Liver (tissue), 9 donors: ENCODE data around the gene LRRC8B. TPM values are rescaled to one million over a fixed set of nuclear protein-coding genes. Genes with fewer than 3 reads are reported as not detected.

Experiments
- DNase-seq: peaks from one replicate; pipeline ENCODE4 v3.0.0-alpha.2; 2017; ENCODE audit warnings: low spot score
- H3K27ac ChIP-seq, 2 donors: one replicate each; pipeline ENCODE4 v1.7.0; 2013; ENCODE audit warnings: inconsistent platforms in 2 of 2, low read length in 2 of 2, control low read depth in 1 of 2, low read depth in 1 of 2, mild to moderate bottlenecking in 1 of 2
- H3K27me3 ChIP-seq, 4 donors: one replicate each; pipeline versions ENCODE4 v1.6.1 to v1.7.0; 2013; ENCODE audit warnings: low read length in 3 of 4, inconsistent platforms in 1 of 4, mild to moderate bottlenecking in 1 of 4, moderate library complexity in 1 of 4; ENCODE audit not compliant: control insufficient read depth in 4 of 4, insufficient read depth in 4 of 4
- H3K36me3 ChIP-seq, 4 donors: one replicate each; pipeline versions ENCODE4 v1.6.1 to v1.7.0; 2013; ENCODE audit warnings: low read length in 3 of 4, mild to moderate bottlenecking in 3 of 4, low read depth in 1 of 4, moderate library complexity in 1 of 4; ENCODE audit not compliant: control insufficient read depth in 4 of 4, insufficient read depth in 3 of 4
- H3K4me1 ChIP-seq, 4 donors: one replicate each; pipeline versions ENCODE4 v1.6.1 to v1.7.0; 2013; ENCODE audit warnings: low read length in 3 of 4, mild to moderate bottlenecking in 3 of 4, moderate library complexity in 1 of 4; ENCODE audit not compliant: control insufficient read depth in 4 of 4, insufficient read depth in 4 of 4
- H3K4me3 ChIP-seq, 3 donors: one replicate each; pipeline versions ENCODE4 v1.6.1 to v1.7.0; 2013; ENCODE audit warnings: low read length in 3 of 3, control low read depth in 1 of 3, low read depth in 1 of 3, mild to moderate bottlenecking in 1 of 3
- H3K9ac ChIP-seq, 2 donors: one replicate each; pipeline ENCODE4 v1.7.0; 2013; ENCODE audit warnings: low read length in 2 of 2, mild to moderate bottlenecking in 2 of 2, moderate library complexity in 2 of 2, control low read depth in 1 of 2, low read depth in 1 of 2
- H3K9me3 ChIP-seq, 4 donors: one replicate each; pipeline versions ENCODE4 v1.6.1 to v1.7.0; 2013; ENCODE audit warnings: low read length in 3 of 4; ENCODE audit not compliant: control insufficient read depth in 4 of 4
- ATF3 ChIP-seq: IDR thresholded peaks from 2 replicates; pipeline ENCODE4 v1.6.1; 2016; ENCODE audit warnings: antibody characterized with exemption
- CTCF ChIP-seq: fragments of 150-350 bp; IDR thresholded peaks from 2 replicates; pipeline ENCODE4 v1.5.1; 2017; ENCODE audit warnings: improper control_type of control experiment, low read depth, low read length; ENCODE audit not compliant: missing input control
- EGR1 ChIP-seq, 2 donors: IDR thresholded peaks; 2 replicates each; pipeline ENCODE4 v1.6.1; 2016 to 2018; ENCODE audit warnings: antibody characterized with exemption in 2 of 2, low read depth in 2 of 2
- FOXA1 ChIP-seq: IDR thresholded peaks from 2 replicates; pipeline ENCODE4 v1.6.1; 2016; ENCODE audit warnings: antibody characterized with exemption
- FOXA2 ChIP-seq: IDR thresholded peaks from 2 replicates; pipeline ENCODE4 v1.6.1; 2016; ENCODE audit warnings: antibody characterized with exemption
- GABPA ChIP-seq, 2 donors: IDR thresholded peaks in 1 of 2; conservative IDR thresholded peaks in 1 of 2; 2 replicates each; pipeline ENCODE4 v1.6.1; 2016; ENCODE audit warnings: antibody characterized with exemption in 2 of 2, mild to moderate bottlenecking in 1 of 2, moderate library complexity in 1 of 2
- JUND ChIP-seq, 2 donors: IDR thresholded peaks; 2 replicates each; pipeline ENCODE4 v1.6.1; 2016; ENCODE audit warnings: antibody characterized with exemption in 2 of 2
- MAX ChIP-seq: IDR thresholded peaks from 2 replicates; pipeline ENCODE4 v1.6.1; 2016; ENCODE audit warnings: antibody characterized with exemption
- NR2F2 ChIP-seq: IDR thresholded peaks from 2 replicates; pipeline ENCODE4 v1.6.1; 2016; ENCODE audit warnings: antibody characterized with exemption
- RXRA ChIP-seq, 2 donors: IDR thresholded peaks; 2 replicates each; pipeline ENCODE4 v1.6.1; 2017 to 2018; ENCODE audit warnings: antibody characterized with exemption in 2 of 2, mild to moderate bottlenecking in 1 of 2
- TAF1 ChIP-seq: conservative IDR thresholded peaks from 2 replicates; pipeline ENCODE4 v1.6.1; 2016; ENCODE audit warnings: antibody characterized with exemption, mild to moderate bottlenecking
- YY1 ChIP-seq: IDR thresholded peaks from 2 replicates; pipeline ENCODE4 v1.6.1; 2016; ENCODE audit warnings: antibody characterized with exemption, mild to moderate bottlenecking
- ZBTB33 ChIP-seq: IDR thresholded peaks from 2 replicates; pipeline ENCODE4 v1.6.1; 2016; ENCODE audit warnings: antibody characterized with exemption
- WGBS: extraction: QIAGEN DNeasy Blood & Tissue Kit; methylation state at CpG from one replicate; pipeline ENCODE4 v1.1.7; 2013; 5-methylcytosine and 5-hydroxymethylcytosine counted together
- polyA plus RNA-seq, 2 donors: library from polyadenylated mRNA; stranded (reverse) in 1 of 2; unstranded in 1 of 2; fragments of 200-250 nt in 1 of 2; fragments of >200 nt in 1 of 2; fragmentation: Nextera tagmentation in 1 of 2; extraction: Ambion mirVana in 1 of 2; gene quantifications; one replicate each; pipeline versions ENCODE4 v1.2.1 to v1.2.3, GENCODE V29; 2013 to 2015
- total RNA-seq, 2 donors: library from RNA; depleted of rRNA; stranded (reverse); fragments of >200 nt; gene quantifications; one replicate each; pipeline ENCODE4 v1.2.3, GENCODE V29; 2014
- donor health status: healthy.
- donor health status: healthy.
- donor health status: healthy.
- donor health status: healthy.
- donor health status: healthy.

Gene LRRC8B
- total and polyA plus RNA-seq, 4 donors: 1.2 to 4.3 (median 2.5) TPM

GRCh38 chr1:89630048-89630447 is 105.4 kb downstream of the LRRC8B start:
- Histone ChIP-seq H3K9me3 (no peaks in the 10 kb centered on the region), H3K36me3 (no peaks in the 10 kb centered on the region), H3K4me3 (no peak overlapping the region), H3K9ac (no peak overlapping the region), H3K4me1 (peaks cover 0 to 21% (median 10%) of the 10 kb centered on the region in 4 donors), H3K27me3 (peaks cover 0 to 7% (median 0%) of the 10 kb centered on the region in 4 donors), H3K27ac (no peak overlapping the region)
- no peak for DNase-seq
- WGBS: 96% methylated on average over 3 of the region's 3 CpGs
- TF ChIP-seq EGR1 (IDR thresholded peaks at IDR 0.05; ENCODE audit: low read depth in 2 of 2) (no peak), TAF1 (no peak), CTCF (no peak), NR2F2 (no peak), YY1 (no peak), MAX (no peak), FOXA1 (no peak), GABPA (IDR thresholded peaks at IDR 0.05 in 1 of 2, conservative IDR thresholded peaks at IDR 0.05 in 1 of 2) (no peak), ATF3 (no peak)

- peaks cover 0 to 7% (median 0%) of the 10 kb centered on the region in 4 donors for H3K27me3 ChIP-seq
- WGBS: 46% methylated on average over 19 of the region's 19 CpGs
- H3K36me3 ChIP-seq: no peaks in the 10 kb centered on the region
- no peak overlapping the region for H3K9ac ChIP-seq
- H3K4me3 ChIP-seq: peak overlapping the region in 1 of 3 donors; percentile 78
- no peaks in the 10 kb centered on the region for H3K9me3 ChIP-seq
- H3K27ac ChIP-seq: peak overlapping the region; percentile 25 to 74
- H3K4me1 ChIP-seq: peaks cover 0 to 21% (median 10%) of the 10 kb centered on the region in 4 donors
- no peak for TF ChIP-seq FOXA2
- no peak for TF ChIP-seq RXRA (IDR thresholded peaks at IDR 0.05)
- no peak for TF ChIP-seq GABPA (IDR thresholded peaks at IDR 0.05 in 1 of 2, conservative IDR thresholded peaks at IDR 0.05 in 1 of 2)
- no peak for TF ChIP-seq EGR1 (IDR thresholded peaks at IDR 0.05; ENCODE audit: low read depth in 2 of 2)
- no peak for TF ChIP-seq ZBTB33
- no peak for TF ChIP-seq MAX
- peak; percentile 50 for TF ChIP-seq NR2F2
- no peak for TF ChIP-seq ATF3
- no peak for TF ChIP-seq JUND (IDR thresholded peaks at IDR 0.05)
- DNase-seq: no peak
These were observed 107.4 kb downstream of the LRRC8B start for GRCh38 chr1:89631816-89632656.
